Esophagus muscularis mucosa (tissue), 4 donors: ENCODE results near the gene ZNF22. TPM values are rescaled to one million over a fixed set of nuclear protein-coding genes. Genes with fewer than 3 reads are reported as not detected.

Experiments
- DNase-seq: peaks from one replicate; pipeline ENCODE4 v3.0.0-alpha.2; 2017; ENCODE audit errors: extremely low spot score
- H3K27ac ChIP-seq, 4 donors: fragments of 200-600 bp; sonication (generic); replicated peaks in 1 of 4; 1 replicate in 3 of 4; 2 replicates in 1 of 4; pipeline ENCODE4 v1.5.1; 2016 to 2019; ENCODE audit warnings: mild to moderate bottlenecking in 1 of 4
- H3K27me3 ChIP-seq, 4 donors: fragments of 200-600 bp; sonication (generic); one replicate each; pipeline versions ENCODE4 v1.5.1 to v1.6.0; 2016 to 2019
- H3K36me3 ChIP-seq, 4 donors: fragments of 200-600 bp; sonication (generic); one replicate each; pipeline ENCODE4 v1.5.1; 2016 to 2019
- H3K4me1 ChIP-seq, 4 donors: fragments of 200-600 bp; sonication (generic); one replicate each; pipeline ENCODE4 v1.5.1; 2016 to 2019
- H3K4me3 ChIP-seq, 4 donors: fragments of 200-600 bp; sonication (generic); 1 replicate in 2 of 4; 2 replicates in 2 of 4; pipeline ENCODE4 v1.5.1; 2016 to 2019; ENCODE audit warnings: mild to moderate bottlenecking in 4 of 4, moderate library complexity in 1 of 4
- H3K9me3 ChIP-seq, 4 donors: fragments of 200-600 bp; sonication (generic); 1 replicate in 3 of 4; 2 replicates in 1 of 4; pipeline ENCODE4 v1.5.1; 2016 to 2019
- CTCF ChIP-seq, 3 experiments: fragments of 200-600 bp in 2 of 3; fragments of 450-650 bp in 1 of 3; sonication (generic) in 2 of 3; IDR thresholded peaks; one replicate each; pipeline ENCODE4 v1.5.1; 2017 to 2019; ENCODE audit warnings: antibody characterized with exemption in 3 of 3, mild to moderate bottlenecking in 2 of 3, moderate library complexity in 1 of 3
- EP300 ChIP-seq: sonication (generic); formaldehyde crosslinking; IDR thresholded peaks from one replicate; pipeline ENCODE4 v1.6.1; 2017; ENCODE audit warnings: antibody characterized with exemption
- POLR2A ChIP-seq: fragments of 450-650 bp; IDR thresholded peaks from one replicate; pipeline ENCODE4 v1.6.1; 2017; ENCODE audit warnings: antibody characterized with exemption, moderate library complexity, mild to moderate bottlenecking, low read depth
- POLR2AphosphoS5 ChIP-seq, 2 donors: sonication (generic); formaldehyde crosslinking; IDR thresholded peaks; one replicate each; pipeline ENCODE4 v1.6.1; 2017; ENCODE audit warnings: antibody characterized with exemption in 2 of 2
- WGBS: methylation state at CpG from one replicate; pipeline ENCODE4 v1.1.5; 2018; 5-methylcytosine and 5-hydroxymethylcytosine counted together
- intact Hi-C: fragments of 100-400 bp; cut with DNase I; formaldehyde crosslinking; loops from one replicate; pipeline ENCODE4 v1.15.1; 2023
- total RNA-seq, 4 donors: library from RNA; depleted of rRNA; stranded (reverse); fragments of >200 nt; gene quantifications; one replicate each; pipeline versions ENCODE4 v1.1.0 to v1.2.1, GENCODE V29; 2016

The ZNF22 gene
- total RNA-seq, 4 donors from 2014 or later: 17.5 to 24.4 (median 19.5) TPM

GRCh38 chr10:44976352-44977198 lies 24.1 kb upstream of the ZNF22 start:
- DNase-seq: no peak
- intact Hi-C loops: loop anchor here (10.0 kb wide), 1 partner anchor 102 kb away; no protein-coding TSS in a partner anchor
- TF ChIP-seq POLR2AphosphoS5 (IDR thresholded peaks at IDR 0.05) (peak in 1 of 2 donors; percentile 13), CTCF (IDR thresholded peaks at IDR 0.05) (no peak), POLR2A (peak; percentile 6), EP300 (no peak)
- Histone ChIP-seq H3K9me3 (no peaks in the 10 kb centered on the region), H3K4me1 (peaks cover 63 to 92% (median 89%) of the 10 kb centered on the region in 4 donors), H3K36me3 (peaks cover 0 to 40% (median 24%) of the 10 kb centered on the region in 4 donors), H3K4me3 (peak overlapping the region; percentile 57 to 80 (median 62)), H3K27ac (peak overlapping the region; percentile 88 to 92 (median 90)), H3K27me3 (no peaks in the 10 kb centered on the region)
- WGBS: 78% methylated on average over 7 of the region's 9 CpGs

DNA sequence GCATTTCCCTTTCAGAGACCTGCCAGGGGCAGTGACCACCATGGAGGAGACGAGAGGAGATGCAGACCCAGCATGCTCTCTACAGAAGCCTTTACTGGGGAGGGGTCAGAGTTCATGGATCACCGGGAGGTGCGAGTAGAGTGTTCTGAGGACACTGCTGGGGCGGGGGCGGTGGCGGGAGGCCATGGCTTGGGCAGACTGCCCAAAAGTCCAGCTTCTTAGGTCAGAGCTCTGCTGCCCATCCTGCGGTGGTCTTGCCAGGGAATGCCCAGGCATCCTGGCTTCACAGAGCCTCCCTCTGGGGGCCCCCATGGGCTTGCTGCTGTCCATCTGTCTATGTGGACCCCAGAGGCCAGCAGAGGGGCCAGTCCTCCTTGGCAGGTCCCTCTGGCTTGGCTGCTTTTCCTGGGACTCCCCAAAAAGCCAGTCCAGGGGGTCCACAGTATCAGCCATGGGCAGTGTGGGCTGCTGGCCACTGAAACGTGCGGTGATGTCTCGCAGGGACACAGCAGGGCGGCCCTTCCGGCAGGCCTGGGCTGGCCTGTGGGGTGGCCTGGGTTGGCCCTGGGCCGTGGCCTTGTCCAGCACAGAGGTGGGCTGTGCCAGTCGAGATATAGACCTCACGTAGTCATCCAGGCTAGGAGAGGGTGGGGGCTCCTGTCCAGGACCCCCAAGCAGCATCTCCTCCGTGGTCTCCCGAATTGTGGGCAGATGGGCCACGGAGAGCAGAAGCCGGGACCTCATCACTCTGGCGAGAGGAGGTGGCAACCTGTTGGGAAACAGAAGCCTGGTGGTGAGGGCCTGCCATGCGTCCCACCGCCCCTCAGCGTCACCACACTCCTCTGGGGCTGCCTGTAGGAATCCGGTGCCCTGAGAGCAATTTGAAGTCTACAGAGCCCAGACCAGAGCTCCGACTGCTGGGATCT lies 23.2 kb upstream of the ZNF22 start:
- intact Hi-C loops: loop anchor here (10.0 kb wide), 1 partner anchor 103 kb away; no protein-coding TSS in a partner anchor
- Histone ChIP-seq H3K27ac (peak overlapping the region; percentile 88 to 92 (median 90)), H3K36me3 (peaks cover 0 to 34% (median 15%) of the 10 kb centered on the region in 4 donors), H3K4me1 (peaks cover 73 to 100% (median 98%) of the 10 kb centered on the region in 4 donors), H3K9me3 (no peaks in the 10 kb centered on the region), H3K27me3 (no peaks in the 10 kb centered on the region), H3K4me3 (peak overlapping the region; percentile 57 to 80 (median 62))
- WGBS: 79% methylated on average over 24 of the region's 25 CpGs
- no peak for DNase-seq
- TF ChIP-seq POLR2AphosphoS5 (IDR thresholded peaks at IDR 0.05) (peak in 1 of 2 donors; percentile 30), POLR2A (no peak)

- intact Hi-C loops: loop anchor here (10.0 kb wide), 1 partner anchor 103 kb away; no protein-coding TSS in a partner anchor
- H3K4me1 ChIP-seq: peaks cover 74 to 100% (median 98%) of the 10 kb centered on the region in 4 donors
- peak overlapping the region; percentile 57 to 80 (median 62) for H3K4me3 ChIP-seq
- peaks cover 0 to 34% (median 12%) of the 10 kb centered on the region in 4 donors for H3K36me3 ChIP-seq
- TF ChIP-seq EP300 (no peak), CTCF (IDR thresholded peaks at IDR 0.05) (no peak), POLR2A (no peak), POLR2AphosphoS5 (IDR thresholded peaks at IDR 0.05) (no peak)
- no peak for DNase-seq
- H3K27me3 ChIP-seq: no peaks in the 10 kb centered on the region
- WGBS: 22% methylated on average over 4 of the region's 4 CpGs
- H3K9me3 ChIP-seq: no peaks in the 10 kb centered on the region
- peak overlapping the region; percentile 88 to 92 (median 90) for H3K27ac ChIP-seq
These were observed 22.5 kb upstream of the ZNF22 start for GRCh38 chr10:44978213-44978569.

- Histone ChIP-seq H3K36me3 (peaks cover 0 to 36% (median 14%) of the 10 kb centered on the region in 4 donors), H3K27me3 (no peaks in the 10 kb centered on the region), H3K4me3 (peak within 1 kb of the TSS; percentile 57 to 80 (median 62)), H3K9me3 (no peaks in the 10 kb centered on the region), H3K4me1 (peaks cover 75 to 100% (median 99%) of the 10 kb centered on the region in 4 donors), H3K27ac (peak within 1 kb of the TSS; percentile 88 to 92 (median 90))
- intact Hi-C loops: loop anchor here (10.0 kb wide), 1 partner anchor 104 kb away; no protein-coding TSS in a partner anchor
- TF ChIP-seq CTCF (IDR thresholded peaks at IDR 0.05): peak in 2 of 3 experiments; percentile 24 to 34
- TF ChIP-seq POLR2AphosphoS5 (IDR thresholded peaks at IDR 0.05): peak; percentile 100
- peak; percentile 76 for TF ChIP-seq EP300
- TF ChIP-seq POLR2A: peak; percentile 100
- peak; percentile 98 for DNase-seq
- 75% methylated on average over 2 of the region's 12 CpGs for WGBS
These were observed 22.0 kb upstream of the ZNF22 start, which contains the start of gene DEPP1 for GRCh38 chr10:44978570-44979280. Gene DEPP1 (minus strand): TSS chr10:44978809. CDS start chr10:44978030, 779 bp downstream.
